ENCODE results near the gene ZNF593. TPM values are rescaled to one million over a fixed set of nuclear protein-coding genes. Genes with fewer than 3 reads are reported as not detected.
A peak's percentile ranks its signal among the peaks of the same experiment; 100 is the strongest.

ZNF593 gene
- total and polyA plus RNA-seq, 9 of the 15 experiments (the other 6 are each of a cell fraction or from before 2014, with no cell fraction given), result 9.8 to 334 (median 48.2) TPM

DNA sequence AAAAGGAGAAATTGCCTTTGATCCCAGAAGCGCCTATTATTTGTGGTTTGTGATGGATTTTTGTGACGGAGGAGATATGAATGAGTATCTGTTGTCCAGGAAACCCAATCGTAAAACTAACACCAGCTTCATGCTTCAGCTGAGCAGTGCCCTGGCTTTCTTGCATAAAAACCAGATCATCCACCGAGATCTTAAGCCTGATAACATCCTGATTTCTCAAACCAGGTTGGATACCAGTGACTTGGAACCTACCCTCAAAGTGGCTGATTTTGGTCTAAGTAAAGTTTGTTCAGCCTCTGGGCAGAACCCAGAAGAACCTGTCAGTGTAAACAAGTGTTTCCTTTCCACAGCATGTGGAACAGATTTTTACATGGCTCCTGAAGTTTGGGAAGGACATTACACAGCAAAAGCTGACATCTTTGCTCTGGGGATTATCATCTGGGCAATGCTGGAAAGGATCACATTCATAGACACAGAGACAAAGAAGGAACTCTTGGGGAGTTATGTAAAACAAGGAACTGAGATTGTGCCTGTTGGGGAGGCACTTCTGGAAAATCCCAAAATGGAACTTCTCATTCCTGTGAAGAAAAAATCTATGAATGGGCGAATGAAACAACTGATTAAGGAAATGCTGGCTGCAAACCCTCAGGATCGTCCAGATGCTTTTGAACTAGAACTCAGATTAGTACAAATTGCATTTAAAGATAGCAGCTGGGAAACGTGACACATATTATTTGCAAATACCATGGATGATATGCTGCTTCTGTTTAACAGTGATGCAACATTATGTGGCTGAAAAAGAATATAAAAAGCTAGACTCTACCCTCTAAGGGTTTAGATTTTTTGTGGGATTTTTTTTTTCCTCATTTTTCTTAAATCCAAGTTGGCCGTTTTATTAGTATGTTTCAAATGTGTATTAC is 47.6 kb upstream of the ZNF593 start (continued):
- TF ChIP-seq STAT5A (IDR thresholded peaks at IDR 0.05; ENCODE audit: borderline replicate concordance, low read length) (0 out of 2 replicates have a peak, but pooled peaks have one; percentile 20), NEUROD1 (IDR thresholded peaks at IDR 0.05; ENCODE audit: borderline replicate concordance, low read depth, low read length, partially characterized antibody) (no peak), DPF2 (IDR thresholded peaks at IDR 0.05) (peak; percentile 49; the same call in 1 of the 2 replicates), TRIM24 (IDR thresholded peaks at IDR 0.05) (no peak), ZNF263 (CRISPR knock-in tag; IDR thresholded peaks at IDR 0.05; ENCODE audit: borderline replicate concordance) (peak; percentile 45; the same call in 1 of the 2 replicates), CBX1 (IDR thresholded peaks at IDR 0.05; ENCODE audit: low read depth) (no peak), NCOR1 (IDR thresholded peaks at IDR 0.05) (peak; percentile 25; the same call in 1 of the 2 replicates), BCOR (IDR thresholded peaks at IDR 0.05) (no peak), LEF1 (IDR thresholded peaks at IDR 0.05) (peak; percentile 28; the same call in 1 of the 2 replicates), ZNF124 (CRISPR knock-in tag; IDR thresholded peaks at IDR 0.05) (no peak), SP1 (CRISPR knock-in tag; IDR thresholded peaks at IDR 0.05) (peak; percentile 40; the same call in 1 of the 2 replicates), ZC3H8 (IDR thresholded peaks at IDR 0.05) (no peak)
- TF ChIP-seq, protein P1, sequence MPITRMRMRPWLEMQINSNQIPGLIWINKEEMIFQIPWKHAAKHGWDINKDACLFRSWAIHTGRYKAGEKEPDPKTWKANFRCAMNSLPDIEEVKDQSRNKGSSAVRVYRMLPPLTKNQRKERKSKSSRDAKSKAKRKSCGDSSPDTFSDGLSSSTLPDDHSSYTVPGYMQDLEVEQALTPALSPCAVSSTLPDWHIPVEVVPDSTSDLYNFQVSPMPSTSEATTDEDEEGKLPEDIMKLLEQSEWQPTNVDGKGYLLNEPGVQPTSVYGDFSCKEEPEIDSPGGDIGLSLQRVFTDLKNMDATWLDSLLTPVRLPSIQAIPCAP (CRISPR knock-in tag; IDR thresholded peaks at IDR 0.05; ENCODE audit: borderline replicate concordance), result no peak
- TF ChIP-seq, protein P2, sequence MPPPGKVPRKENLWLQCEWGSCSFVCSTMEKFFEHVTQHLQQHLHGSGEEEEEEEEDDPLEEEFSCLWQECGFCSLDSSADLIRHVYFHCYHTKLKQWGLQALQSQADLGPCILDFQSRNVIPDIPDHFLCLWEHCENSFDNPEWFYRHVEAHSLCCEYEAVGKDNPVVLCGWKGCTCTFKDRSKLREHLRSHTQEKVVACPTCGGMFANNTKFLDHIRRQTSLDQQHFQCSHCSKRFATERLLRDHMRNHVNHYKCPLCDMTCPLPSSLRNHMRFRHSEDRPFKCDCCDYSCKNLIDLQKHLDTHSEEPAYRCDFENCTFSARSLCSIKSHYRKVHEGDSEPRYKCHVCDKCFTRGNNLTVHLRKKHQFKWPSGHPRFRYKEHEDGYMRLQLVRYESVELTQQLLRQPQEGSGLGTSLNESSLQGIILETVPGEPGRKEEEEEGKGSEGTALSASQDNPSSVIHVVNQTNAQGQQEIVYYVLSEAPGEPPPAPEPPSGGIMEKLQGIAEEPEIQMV (tag; conservative IDR thresholded peaks at IDR 0.05; ENCODE audit: low read depth), result peak; percentile 46; the same call in 1 of the 2 replicates
- TF ChIP-seq, protein P3, sequence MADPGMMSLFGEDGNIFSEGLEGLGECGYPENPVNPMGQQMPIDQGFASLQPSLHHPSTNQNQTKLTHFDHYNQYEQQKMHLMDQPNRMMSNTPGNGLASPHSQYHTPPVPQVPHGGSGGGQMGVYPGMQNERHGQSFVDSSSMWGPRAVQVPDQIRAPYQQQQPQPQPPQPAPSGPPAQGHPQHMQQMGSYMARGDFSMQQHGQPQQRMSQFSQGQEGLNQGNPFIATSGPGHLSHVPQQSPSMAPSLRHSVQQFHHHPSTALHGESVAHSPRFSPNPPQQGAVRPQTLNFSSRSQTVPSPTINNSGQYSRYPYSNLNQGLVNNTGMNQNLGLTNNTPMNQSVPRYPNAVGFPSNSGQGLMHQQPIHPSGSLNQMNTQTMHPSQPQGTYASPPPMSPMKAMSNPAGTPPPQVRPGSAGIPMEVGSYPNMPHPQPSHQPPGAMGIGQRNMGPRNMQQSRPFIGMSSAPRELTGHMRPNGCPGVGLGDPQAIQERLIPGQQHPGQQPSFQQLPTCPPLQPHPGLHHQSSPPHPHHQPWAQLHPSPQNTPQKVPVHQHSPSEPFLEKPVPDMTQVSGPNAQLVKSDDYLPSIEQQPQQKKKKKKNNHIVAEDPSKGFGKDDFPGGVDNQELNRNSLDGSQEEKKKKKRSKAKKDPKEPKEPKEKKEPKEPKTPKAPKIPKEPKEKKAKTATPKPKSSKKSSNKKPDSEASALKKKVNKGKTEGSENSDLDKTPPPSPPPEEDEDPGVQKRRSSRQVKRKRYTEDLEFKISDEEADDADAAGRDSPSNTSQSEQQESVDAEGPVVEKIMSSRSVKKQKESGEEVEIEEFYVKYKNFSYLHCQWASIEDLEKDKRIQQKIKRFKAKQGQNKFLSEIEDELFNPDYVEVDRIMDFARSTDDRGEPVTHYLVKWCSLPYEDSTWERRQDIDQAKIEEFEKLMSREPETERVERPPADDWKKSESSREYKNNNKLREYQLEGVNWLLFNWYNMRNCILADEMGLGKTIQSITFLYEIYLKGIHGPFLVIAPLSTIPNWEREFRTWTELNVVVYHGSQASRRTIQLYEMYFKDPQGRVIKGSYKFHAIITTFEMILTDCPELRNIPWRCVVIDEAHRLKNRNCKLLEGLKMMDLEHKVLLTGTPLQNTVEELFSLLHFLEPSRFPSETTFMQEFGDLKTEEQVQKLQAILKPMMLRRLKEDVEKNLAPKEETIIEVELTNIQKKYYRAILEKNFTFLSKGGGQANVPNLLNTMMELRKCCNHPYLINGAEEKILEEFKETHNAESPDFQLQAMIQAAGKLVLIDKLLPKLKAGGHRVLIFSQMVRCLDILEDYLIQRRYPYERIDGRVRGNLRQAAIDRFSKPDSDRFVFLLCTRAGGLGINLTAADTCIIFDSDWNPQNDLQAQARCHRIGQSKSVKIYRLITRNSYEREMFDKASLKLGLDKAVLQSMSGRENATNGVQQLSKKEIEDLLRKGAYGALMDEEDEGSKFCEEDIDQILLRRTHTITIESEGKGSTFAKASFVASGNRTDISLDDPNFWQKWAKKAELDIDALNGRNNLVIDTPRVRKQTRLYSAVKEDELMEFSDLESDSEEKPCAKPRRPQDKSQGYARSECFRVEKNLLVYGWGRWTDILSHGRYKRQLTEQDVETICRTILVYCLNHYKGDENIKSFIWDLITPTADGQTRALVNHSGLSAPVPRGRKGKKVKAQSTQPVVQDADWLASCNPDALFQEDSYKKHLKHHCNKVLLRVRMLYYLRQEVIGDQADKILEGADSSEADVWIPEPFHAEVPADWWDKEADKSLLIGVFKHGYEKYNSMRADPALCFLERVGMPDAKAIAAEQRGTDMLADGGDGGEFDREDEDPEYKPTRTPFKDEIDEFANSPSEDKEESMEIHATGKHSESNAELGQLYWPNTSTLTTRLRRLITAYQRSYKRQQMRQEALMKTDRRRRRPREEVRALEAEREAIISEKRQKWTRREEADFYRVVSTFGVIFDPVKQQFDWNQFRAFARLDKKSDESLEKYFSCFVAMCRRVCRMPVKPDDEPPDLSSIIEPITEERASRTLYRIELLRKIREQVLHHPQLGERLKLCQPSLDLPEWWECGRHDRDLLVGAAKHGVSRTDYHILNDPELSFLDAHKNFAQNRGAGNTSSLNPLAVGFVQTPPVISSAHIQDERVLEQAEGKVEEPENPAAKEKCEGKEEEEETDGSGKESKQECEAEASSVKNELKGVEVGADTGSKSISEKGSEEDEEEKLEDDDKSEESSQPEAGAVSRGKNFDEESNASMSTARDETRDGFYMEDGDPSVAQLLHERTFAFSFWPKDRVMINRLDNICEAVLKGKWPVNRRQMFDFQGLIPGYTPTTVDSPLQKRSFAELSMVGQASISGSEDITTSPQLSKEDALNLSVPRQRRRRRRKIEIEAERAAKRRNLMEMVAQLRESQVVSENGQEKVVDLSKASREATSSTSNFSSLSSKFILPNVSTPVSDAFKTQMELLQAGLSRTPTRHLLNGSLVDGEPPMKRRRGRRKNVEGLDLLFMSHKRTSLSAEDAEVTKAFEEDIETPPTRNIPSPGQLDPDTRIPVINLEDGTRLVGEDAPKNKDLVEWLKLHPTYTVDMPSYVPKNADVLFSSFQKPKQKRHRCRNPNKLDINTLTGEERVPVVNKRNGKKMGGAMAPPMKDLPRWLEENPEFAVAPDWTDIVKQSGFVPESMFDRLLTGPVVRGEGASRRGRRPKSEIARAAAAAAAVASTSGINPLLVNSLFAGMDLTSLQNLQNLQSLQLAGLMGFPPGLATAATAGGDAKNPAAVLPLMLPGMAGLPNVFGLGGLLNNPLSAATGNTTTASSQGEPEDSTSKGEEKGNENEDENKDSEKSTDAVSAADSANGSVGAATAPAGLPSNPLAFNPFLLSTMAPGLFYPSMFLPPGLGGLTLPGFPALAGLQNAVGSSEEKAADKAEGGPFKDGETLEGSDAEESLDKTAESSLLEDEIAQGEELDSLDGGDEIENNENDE (IDR thresholded peaks at IDR 0.05; ENCODE audit: low read depth, low read length), result no peak
